Right lung (tissue), 5 donors: ENCODE results near the gene CYP3A7. TPM values are rescaled to one million over a fixed set of nuclear protein-coding genes. Genes with fewer than 3 reads are reported as not detected.
"Not testable (repeated sequence)": the region's sequence is repeated elsewhere in the genome, so short reads cannot be mapped to it uniquely, and the experiment has no call there.

Experiments
- DNase-seq, 2 donors: peaks; one replicate each; pipeline ENCODE4 v3.0.0-alpha.2; 2013
- polyA plus RNA-seq, 5 donors: library from polyadenylated mRNA; unstranded; fragments of 120-200 nt; gene quantifications; one replicate each; pipeline versions ENCODE4 v1.2.1 to v1.2.3, GENCODE V29; 2013; ENCODE audit warnings: inconsistent platforms in 1 of 5, low replicate concordance in 1 of 5; ENCODE audit not compliant: insufficient read length in 5 of 5, insufficient read depth in 1 of 5

The CYP3A7 gene
- polyA plus RNA-seq, 5 donors: 0.59 to 16.8 (median 1.3) TPM

DNA sequence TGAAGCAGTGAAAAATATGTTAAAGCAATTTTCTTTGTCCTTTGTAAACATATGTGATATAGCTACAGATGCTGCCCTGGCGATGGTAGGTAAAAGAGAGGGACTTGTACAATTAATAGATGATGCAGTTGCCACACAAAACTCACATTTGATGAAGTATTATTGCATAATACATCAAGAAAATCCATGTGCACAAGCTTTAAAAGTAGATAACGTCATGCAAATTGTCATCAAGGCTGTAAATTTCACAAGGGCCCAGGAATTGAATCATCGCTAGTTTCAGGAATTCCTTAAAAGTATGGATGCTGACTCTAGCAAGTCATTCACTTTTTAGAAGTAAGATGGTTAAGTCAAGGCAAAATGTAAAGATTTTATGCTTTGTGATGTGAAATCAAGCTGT lies 65.2 kb downstream of the CYP3A7 start:
- no peak for DNase-seq

DNA sequence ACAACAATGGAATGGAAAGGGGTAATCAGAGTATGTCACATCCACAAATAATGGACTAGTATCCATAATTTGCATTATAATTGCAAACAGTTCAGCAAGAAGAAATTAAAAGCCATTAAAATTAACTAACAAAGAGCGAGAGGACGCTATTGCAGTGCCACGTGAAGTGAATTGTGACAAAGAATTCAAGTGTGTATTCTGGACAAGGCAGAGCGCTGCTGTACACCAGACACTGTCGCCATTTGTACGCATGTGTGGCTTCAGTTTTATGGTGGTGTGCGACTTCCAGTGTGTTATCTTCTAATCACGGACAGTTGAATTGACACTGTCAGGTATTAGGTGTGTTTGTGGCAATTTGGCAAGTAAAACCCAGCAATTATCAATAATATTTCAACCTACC lies 66.5 kb downstream of the CYP3A7 start:
- DNase-seq: no peak

- DNase-seq: no peak
Measured at GRCh38 chr7:99667179-99667578, 67.8 kb downstream of the CYP3A7 start.

DNA sequence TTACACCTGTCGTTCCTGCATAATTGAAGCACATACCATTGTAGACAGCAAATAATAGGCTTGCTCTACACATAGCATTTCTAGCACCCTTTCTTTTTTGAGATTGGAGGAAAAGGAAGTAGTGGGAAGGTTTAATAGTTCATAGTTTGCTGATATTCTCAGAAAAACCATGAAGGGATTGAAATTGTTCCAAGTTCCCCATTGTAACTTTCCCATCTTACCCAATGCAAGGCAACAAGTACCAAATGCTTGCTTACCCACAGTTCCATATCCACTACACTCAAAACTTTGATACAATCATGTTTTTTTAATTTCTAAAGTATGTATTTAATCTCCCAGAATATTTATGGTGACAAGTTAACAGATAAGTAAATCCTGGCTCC lies 69.0 kb downstream of the CYP3A7 start:
- no peak for DNase-seq

- DNase-seq: no peak
Measured at GRCh38 chr7:99665312-99666012, 69.5 kb downstream of the CYP3A7 start.

- DNase-seq: not testable (repeated sequence)
Measured at GRCh38 chr7:99657879-99658278, 77.1 kb downstream of the CYP3A7 start.

Other genes with a start within 250 kb of the CYP3A7 start
- 10 to 100 TPM; 14.6 to 18.4 (median 15.6) TPM for gene ZNF394, start 234.9 kb downstream of the CYP3A7 start, polyA plus RNA-seq
- 10 to 100 TPM; 11.9 to 16.6 (median 15.8) TPM for gene ZKSCAN5, start 230.5 kb downstream of the CYP3A7 start, polyA plus RNA-seq
- gene FAM200A, start 183.1 kb downstream of the CYP3A7 start, polyA plus RNA-seq: 10 to 100 TPM; 12.8 to 20.0 (median 14.6) TPM
- 100 to 1,000 TPM in 1 of 5 donors, 10 to 100 TPM in 4; 56.1 to 106 (median 94.2) TPM for gene ZNF655, start 176.6 kb downstream of the CYP3A7 start, polyA plus RNA-seq
- gene TMEM225B, start 136.9 kb downstream of the CYP3A7 start, polyA plus RNA-seq: 1 to 10 TPM; 1.4 to 2.3 (median 1.7) TPM
- gene ZSCAN25, start 118.2 kb downstream of the CYP3A7 start, polyA plus RNA-seq: 10 to 100 TPM; 16.3 to 22.4 (median 20.8) TPM
- gene CYP3A5, start 55.2 kb downstream of the CYP3A7 start, polyA plus RNA-seq: 10 to 100 TPM; 15.1 to 25.8 (median 19.6) TPM
- gene CYP3A4, start 49.0 kb upstream of the CYP3A7 start, polyA plus RNA-seq: under 1 TPM; 0.14 to 0.34 (median 0.18) TPM
- under 1 TPM; 0.09 to 0.50 (median 0.28) TPM for gene CYP3A43, start 92.8 kb upstream of the CYP3A7 start, polyA plus RNA-seq
- gene OR2AE1, start 141.8 kb upstream of the CYP3A7 start, polyA plus RNA-seq: under 1 TPM in 1 of 5 donors, not detected in 4; 0.10 TPM
- 10 to 100 TPM; 35.0 to 45.0 (median 38.6) TPM for gene TRIM4, start 184.3 kb upstream of the CYP3A7 start, polyA plus RNA-seq
- 1 to 10 TPM in 3 of 5 donors, under 1 TPM in 2; 0.93 to 1.5 (median 1.0) TPM for gene GJC3, start 194.4 kb upstream of the CYP3A7 start, polyA plus RNA-seq
- gene AZGP1, start 240.8 kb upstream of the CYP3A7 start, polyA plus RNA-seq: 100 to 1,000 TPM in 1 of 5 donors, under 1 TPM in 4; 0.24 to 101 (median 0.51) TPM